Sigmoid colon (tissue), 7 donors: ENCODE measurements around the gene SUMF1. TPM values are rescaled to one million over a fixed set of nuclear protein-coding genes. Genes with fewer than 3 reads are reported as not detected.

ENCODE experiments used
- DNase-seq: peaks from one replicate; pipeline ENCODE4 v3.0.0-alpha.2; 2019
- H3K27ac ChIP-seq, 4 donors: fragments of 200-600 bp; sonication (generic); one replicate each; pipeline ENCODE4 v1.5.1; 2016 to 2019; ENCODE audit warnings: mild to moderate bottlenecking in 1 of 4
- H3K27me3 ChIP-seq, 3 donors: fragments of 200-600 bp; sonication (generic); one replicate each; pipeline ENCODE4 v1.5.1; 2019; ENCODE audit warnings: mild to moderate bottlenecking in 1 of 3
- H3K36me3 ChIP-seq, 4 donors: fragments of 200-600 bp; sonication (generic); one replicate each; pipeline ENCODE4 v1.5.1; 2016 to 2019
- H3K4me1 ChIP-seq, 4 donors: fragments of 200-600 bp; sonication (generic); one replicate each; pipeline ENCODE4 v1.5.1; 2017 to 2019
- H3K4me3 ChIP-seq, 4 donors: fragments of 200-600 bp; sonication (generic); one replicate each; pipeline ENCODE4 v1.5.1; 2017 to 2019; ENCODE audit warnings: mild to moderate bottlenecking in 2 of 4, moderate library complexity in 1 of 4
- H3K9me3 ChIP-seq, 4 donors: fragments of 200-600 bp in 3 of 4; sonication (generic) in 3 of 4; one replicate each; pipeline versions ENCODE4 v1.5.1 to v1.6.1; 2013 to 2019
- EP300 ChIP-seq, 4 donors: sonication (generic); formaldehyde crosslinking; IDR thresholded peaks; one replicate each; pipeline ENCODE4 v1.6.1; 2017; ENCODE audit warnings: antibody characterized with exemption in 4 of 4
- POLR2A ChIP-seq, 2 donors: fragments of 450-650 bp; IDR thresholded peaks; one replicate each; pipeline ENCODE4 v1.6.1; 2016; ENCODE audit warnings: antibody characterized with exemption in 2 of 2, mild to moderate bottlenecking in 2 of 2, moderate library complexity in 2 of 2
- POLR2AphosphoS5 ChIP-seq, 4 donors: sonication (generic); formaldehyde crosslinking; IDR thresholded peaks; one replicate each; pipeline ENCODE4 v1.6.1; 2017; ENCODE audit warnings: antibody characterized with exemption in 4 of 4
- WGBS, 2 donors: extraction: QIAGEN DNeasy Blood & Tissue Kit; methylation state at CpG; one replicate each; pipeline ENCODE4 v1.1.7; 2013; 5-methylcytosine and 5-hydroxymethylcytosine counted together
- intact Hi-C: fragments of 100-400 bp; cut with DNase I; formaldehyde crosslinking; loops from one replicate; pipeline ENCODE4 v1.15.1; 2023
- polyA plus RNA-seq, 3 donors: library from polyadenylated mRNA; stranded (reverse); fragments of 200-250 nt; gene quantifications; one replicate each; pipeline ENCODE4 v1.2.3, GENCODE V29; 2013
- total RNA-seq, 4 donors: library from RNA; depleted of rRNA; stranded (reverse); fragments of >200 nt; gene quantifications; one replicate each; pipeline ENCODE4 v1.1.0, GENCODE V29; 2016
- TF ChIP-seq, protein P1 (sequence below), 4 experiments: fragments of 450-650 bp in 3 of 4; fragments of 200-600 bp in 1 of 4; IDR thresholded peaks; one replicate each; pipeline ENCODE4 v1.5.1; 2016 to 2019; ENCODE audit warnings: antibody characterized with exemption in 4 of 4, mild to moderate bottlenecking in 3 of 4, moderate library complexity in 2 of 4
- donor health status: healthy with polysubstance abuse.
- donor health status: Bipolar disorder and iron deficiency.
- donor health status: healthy.

SUMF1 gene
- total and polyA plus RNA-seq, 7 donors = 8.4 to 57.4 (median 23.3) TPM

DNA sequence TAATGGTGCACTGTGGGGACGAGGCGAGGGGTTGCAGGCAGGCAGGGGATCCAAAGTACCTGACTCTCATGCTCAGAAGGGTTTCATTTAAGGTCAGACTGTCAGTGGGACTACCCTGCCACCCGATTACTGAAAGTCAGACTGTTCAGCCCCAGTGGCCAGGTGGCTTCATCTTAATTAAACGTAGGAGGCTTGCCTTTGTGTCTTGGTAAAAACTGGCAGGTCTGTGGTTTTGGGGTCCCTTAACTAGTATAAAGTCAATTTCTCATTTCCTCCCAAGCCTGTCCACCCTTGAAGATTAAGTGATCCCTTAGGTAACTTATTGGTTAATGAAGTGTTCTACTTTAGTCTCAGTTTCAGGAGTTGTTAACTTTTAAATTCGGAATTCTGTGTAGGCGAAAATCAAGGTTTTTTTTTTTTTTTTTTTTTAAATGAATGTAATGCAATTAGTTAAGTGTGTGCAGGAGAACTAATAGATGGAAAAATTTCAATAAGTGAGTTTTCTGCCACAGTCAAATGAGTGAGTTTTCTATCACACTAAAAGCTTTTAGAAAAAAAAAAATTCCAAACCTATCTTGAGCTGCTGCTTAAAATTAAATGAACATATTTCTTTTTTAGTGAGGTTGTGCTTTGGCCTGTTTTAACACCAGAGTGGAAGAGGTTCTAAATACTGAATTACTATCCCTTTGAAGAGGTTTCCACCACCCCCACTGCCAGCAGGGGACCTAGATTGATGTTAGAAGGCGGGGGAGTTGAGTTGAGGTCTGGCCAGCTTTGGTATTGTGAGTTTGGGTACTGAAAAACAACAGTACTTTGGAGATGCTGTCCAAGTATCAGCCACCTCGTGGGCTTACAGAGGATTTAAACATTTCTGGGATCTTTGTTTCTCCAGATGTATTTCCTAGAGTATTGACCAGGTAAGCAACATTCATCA lies 41.2 kb upstream of the SUMF1 start:
- peaks cover 0 to 57% (median 47%) of the 10 kb centered on the region in 4 donors for H3K4me1 ChIP-seq
- TF ChIP-seq POLR2A (IDR thresholded peaks at IDR 0.05) = no peak
- no peak for TF ChIP-seq POLR2AphosphoS5 (IDR thresholded peaks at IDR 0.05)
- TF ChIP-seq, protein P1, sequence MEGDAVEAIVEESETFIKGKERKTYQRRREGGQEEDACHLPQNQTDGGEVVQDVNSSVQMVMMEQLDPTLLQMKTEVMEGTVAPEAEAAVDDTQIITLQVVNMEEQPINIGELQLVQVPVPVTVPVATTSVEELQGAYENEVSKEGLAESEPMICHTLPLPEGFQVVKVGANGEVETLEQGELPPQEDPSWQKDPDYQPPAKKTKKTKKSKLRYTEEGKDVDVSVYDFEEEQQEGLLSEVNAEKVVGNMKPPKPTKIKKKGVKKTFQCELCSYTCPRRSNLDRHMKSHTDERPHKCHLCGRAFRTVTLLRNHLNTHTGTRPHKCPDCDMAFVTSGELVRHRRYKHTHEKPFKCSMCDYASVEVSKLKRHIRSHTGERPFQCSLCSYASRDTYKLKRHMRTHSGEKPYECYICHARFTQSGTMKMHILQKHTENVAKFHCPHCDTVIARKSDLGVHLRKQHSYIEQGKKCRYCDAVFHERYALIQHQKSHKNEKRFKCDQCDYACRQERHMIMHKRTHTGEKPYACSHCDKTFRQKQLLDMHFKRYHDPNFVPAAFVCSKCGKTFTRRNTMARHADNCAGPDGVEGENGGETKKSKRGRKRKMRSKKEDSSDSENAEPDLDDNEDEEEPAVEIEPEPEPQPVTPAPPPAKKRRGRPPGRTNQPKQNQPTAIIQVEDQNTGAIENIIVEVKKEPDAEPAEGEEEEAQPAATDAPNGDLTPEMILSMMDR (IDR thresholded peaks at IDR 0.05) = no peak
- no peak for TF ChIP-seq EP300 (IDR thresholded peaks at IDR 0.05)
- intact Hi-C loops = no loop called here
- no peak for DNase-seq
- H3K27ac ChIP-seq = peak overlapping the region in 2 of 4 donors; percentile 41 to 90
- H3K4me3 ChIP-seq = no peak overlapping the region
- H3K36me3 ChIP-seq = no peaks in the 10 kb centered on the region
- H3K9me3 ChIP-seq = no peaks in the 10 kb centered on the region
- WGBS, 2 donors = 73 to 86% methylated on average over 8 of the region's 8 CpGs
- no peaks in the 10 kb centered on the region for H3K27me3 ChIP-seq

DNA sequence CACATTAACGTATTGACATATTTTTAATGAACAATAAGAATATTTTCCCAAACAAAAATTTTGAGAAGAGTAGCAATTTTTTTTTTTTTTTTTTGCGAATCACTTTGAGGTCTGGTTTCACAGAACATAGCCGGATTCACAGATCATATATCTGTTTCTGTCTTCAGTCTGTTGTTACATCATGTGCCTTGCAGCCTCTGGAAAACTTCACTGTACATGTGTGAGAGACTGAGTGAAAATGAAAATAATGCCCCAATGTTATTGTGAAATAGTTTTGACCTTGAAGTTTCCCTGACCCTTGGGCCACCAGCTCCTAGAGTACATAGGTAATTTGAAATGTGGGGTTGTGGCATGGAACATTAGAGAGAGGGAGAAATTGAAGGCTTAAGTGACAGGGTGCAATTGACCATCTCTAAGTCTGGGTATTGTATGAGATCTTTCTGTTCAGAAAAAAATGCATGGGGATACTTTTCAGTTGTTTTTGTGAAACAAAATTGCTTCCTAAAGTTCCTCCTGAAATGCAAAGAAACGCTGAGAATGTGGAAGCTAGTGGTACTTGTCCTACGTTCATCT lies 40.0 kb upstream of the SUMF1 start:
- DNase-seq = no peak
- Histone ChIP-seq H3K4me3 (no peak overlapping the region), H3K27me3 (no peaks in the 10 kb centered on the region), H3K27ac (peak overlapping the region in 2 of 4 donors; percentile 82 to 90), H3K9me3 (no peaks in the 10 kb centered on the region), H3K4me1 (peaks cover 0 to 51% (median 46%) of the 10 kb centered on the region in 4 donors), H3K36me3 (peaks cover 0 to 3% (median 0%) of the 10 kb centered on the region in 4 donors)
- 67 to 81% methylated on average over 5 of the region's 5 CpGs for WGBS, 2 donors
- TF ChIP-seq POLR2AphosphoS5 (IDR thresholded peaks at IDR 0.05) (peak in 3 of 4 donors; percentile 49 to 66 (median 57)), POLR2A (IDR thresholded peaks at IDR 0.05) (no peak)
- intact Hi-C loops = no loop called here

DNA sequence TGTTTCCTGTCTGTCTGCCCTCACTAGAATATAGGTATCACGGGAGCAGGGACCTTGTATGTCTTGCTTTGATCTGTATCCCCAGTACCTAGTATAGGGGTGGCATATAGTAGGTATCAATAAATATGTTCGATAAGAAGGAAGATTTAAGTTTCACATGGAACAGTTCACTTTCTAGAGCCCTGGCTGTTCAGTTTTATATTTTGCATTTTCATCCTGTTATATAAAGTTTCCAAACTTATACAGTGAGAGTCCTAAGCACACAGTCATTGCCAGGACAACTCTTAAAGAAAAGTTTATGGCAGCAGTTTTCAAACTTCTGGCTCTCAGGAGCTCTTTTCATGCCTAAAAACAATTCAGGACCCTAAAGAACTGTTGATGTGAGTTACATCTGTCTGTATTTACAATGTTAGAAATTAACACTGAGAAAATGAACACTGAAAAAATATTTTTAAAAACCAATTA lies 39.5 kb upstream of the SUMF1 start:
- TF ChIP-seq EP300 (IDR thresholded peaks at IDR 0.05) (no peak), POLR2AphosphoS5 (IDR thresholded peaks at IDR 0.05) (no peak), POLR2A (IDR thresholded peaks at IDR 0.05) (no peak)
- TF ChIP-seq, protein P1 (IDR thresholded peaks at IDR 0.05) = no peak
- Histone ChIP-seq H3K27ac (peak overlapping the region; percentile 82 to 90 (median 84)), H3K9me3 (no peaks in the 10 kb centered on the region), H3K4me3 (no peak overlapping the region), H3K27me3 (no peaks in the 10 kb centered on the region), H3K36me3 (peaks cover 0 to 8% (median 0%) of the 10 kb centered on the region in 4 donors), H3K4me1 (peaks cover 0 to 49% (median 45%) of the 10 kb centered on the region in 4 donors)
- WGBS, 2 donors = 76 to 87% methylated on average over 2 of the region's 2 CpGs
- no peak for DNase-seq
- intact Hi-C loops = no loop called here

DNA sequence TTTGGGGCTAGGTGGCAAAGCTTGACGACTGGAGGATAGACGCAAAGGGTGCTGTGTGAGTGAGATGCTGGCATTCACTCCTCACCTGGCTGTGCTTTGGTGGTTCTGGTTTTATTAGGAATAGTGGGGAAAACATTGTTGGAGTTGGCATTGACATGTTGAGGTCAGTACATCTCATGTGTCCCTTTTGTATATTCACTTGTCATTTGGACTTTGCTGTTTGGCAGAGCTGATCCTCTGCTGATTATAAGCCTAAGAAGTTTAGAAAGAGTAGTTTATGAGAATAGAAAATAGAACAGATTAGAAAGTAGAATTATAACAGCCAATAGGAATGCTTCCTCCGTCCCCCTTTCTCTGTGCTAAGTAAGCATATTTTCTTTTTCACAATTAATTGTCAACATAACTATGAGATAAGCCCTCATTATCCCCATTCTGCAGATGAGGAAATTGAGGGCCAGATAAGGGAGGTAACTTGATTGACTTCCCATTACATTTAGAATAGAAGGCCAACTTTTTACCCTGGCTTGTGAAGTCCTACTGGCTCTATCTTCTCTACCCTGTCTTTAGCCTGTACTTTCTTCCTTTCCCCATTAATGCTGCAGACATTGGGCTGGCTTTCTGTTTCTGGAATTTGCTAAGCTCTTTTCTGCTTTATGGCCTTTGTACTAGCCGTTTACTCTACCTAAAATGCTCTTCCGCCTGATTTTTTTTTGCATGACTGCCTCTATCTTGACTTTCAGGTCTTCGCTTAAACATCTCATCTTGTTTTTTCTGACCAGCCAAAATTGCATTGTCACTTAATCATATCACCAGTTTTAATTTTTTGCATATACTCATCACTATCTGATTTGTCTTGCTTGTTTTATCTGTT lies 38.9 kb upstream of the SUMF1 start:
- H3K36me3 ChIP-seq = peaks cover 0 to 15% (median 0%) of the 10 kb centered on the region in 4 donors
- H3K4me1 ChIP-seq = peaks cover 0 to 49% (median 42%) of the 10 kb centered on the region in 4 donors
- WGBS, 2 donors = 83 to 85% methylated on average over 6 of the region's 6 CpGs
- no peaks in the 10 kb centered on the region for H3K27me3 ChIP-seq
- peak overlapping the region; percentile 82 to 90 (median 84) for H3K27ac ChIP-seq
- intact Hi-C loops = no loop called here
- TF ChIP-seq, protein P1 (IDR thresholded peaks at IDR 0.05) = no peak
- no peak for TF ChIP-seq EP300 (IDR thresholded peaks at IDR 0.05)
- DNase-seq = no peak
- no peak overlapping the region for H3K4me3 ChIP-seq
- no peaks in the 10 kb centered on the region for H3K9me3 ChIP-seq
